Amygdala (tissue), 56 donors: ENCODE results near the gene ACE2.
"Not testable (repeated sequence)": the region's sequence is repeated elsewhere in the genome, so short reads cannot be mapped to it uniquely, and the experiment has no call there.

Experiments
- DNase-seq, 56 donors: peaks; one replicate each; lab custom pipeline; 2025; lab: John Stamatoyannopoulos, UW

Gene ACE2

DNA sequence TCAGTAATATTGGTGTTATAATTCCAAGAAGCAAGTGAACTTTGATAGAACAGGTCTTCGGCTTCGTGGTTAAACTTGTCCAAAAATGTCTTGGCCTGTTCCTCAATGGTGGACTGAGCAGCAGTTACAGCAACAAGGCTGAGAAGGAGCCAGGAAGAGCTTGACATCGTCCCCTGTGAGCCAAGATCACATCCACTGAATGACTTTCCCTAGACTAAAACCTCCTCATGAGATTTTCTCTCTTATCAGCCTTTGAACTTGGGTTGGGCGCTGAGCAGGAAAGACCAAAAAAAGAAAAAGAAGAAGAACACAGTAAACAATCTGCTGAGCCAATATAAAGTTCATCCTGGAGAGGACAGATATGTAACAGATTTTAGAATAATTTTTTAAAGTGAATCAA lies at the start of gene ACE2:
TSS of gene ACE2 (minus strand) at position 216 of the 400 bp plus-strand sequence. CDS start at position 167, 49 bp downstream.
- DNase-seq: no peak

DNA sequence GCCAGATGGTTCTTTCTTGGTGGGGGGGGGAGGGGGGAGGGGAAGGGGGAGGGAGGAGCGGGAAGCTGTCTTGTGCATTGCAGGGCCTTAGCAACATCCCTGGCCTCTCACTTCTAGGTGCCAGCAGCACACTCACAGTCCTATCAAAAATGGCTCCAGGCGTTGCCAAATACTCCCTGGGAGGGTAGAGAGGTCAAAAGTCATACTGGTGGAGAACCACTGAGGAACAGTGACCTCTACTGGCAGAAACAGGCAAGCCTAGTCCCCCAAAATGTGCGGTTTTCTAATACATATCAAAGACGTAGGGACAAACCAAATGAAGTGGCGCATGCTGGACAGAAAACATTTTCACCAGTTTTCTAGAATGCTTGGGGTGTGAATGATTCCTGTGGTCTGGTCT lies 46.8 kb upstream of the ACE2 start:
- DNase-seq: not testable (repeated sequence)

DNA sequence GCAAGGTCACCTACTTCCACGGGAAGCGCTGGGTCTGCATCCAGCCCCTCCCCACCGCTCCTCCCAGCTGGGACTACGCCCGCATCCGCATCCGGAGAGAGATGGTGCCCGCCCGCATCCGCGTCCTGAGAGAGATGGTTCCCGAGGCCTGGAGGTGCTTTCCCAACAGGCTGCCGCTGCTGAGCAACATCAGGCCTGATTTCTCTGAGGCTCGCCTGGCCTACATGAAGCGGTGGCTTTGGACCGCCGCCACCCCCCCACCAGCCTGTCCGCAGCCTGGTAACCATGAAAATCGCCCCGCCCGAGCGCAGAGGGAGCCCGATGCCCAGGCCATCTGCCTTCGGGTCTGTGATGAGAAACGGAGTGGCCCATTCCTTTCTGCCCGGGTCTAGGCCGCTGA lies 45.8 kb upstream of the ACE2 start:
- no peak for DNase-seq

DNA sequence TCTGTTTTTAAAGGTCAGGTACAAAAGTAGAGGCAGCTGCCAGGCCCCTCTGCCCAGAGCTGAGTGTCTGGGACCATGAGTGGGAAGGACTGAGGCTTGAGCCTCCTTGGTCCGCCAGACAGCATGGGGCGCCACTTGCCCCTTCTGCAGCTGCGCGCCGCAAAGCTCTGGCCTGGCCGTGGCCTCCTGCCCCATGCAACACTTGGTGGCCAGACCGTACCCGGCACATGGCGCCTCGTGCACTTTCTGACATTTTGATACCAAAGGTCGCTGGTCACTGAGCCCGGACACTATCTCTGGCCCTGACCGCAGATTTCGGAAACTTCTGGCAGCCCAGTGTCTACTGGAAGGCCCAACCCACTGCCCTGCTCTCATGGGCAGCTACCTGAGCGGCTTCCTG lies 45.3 kb upstream of the ACE2 start:
- no peak for DNase-seq

DNA sequence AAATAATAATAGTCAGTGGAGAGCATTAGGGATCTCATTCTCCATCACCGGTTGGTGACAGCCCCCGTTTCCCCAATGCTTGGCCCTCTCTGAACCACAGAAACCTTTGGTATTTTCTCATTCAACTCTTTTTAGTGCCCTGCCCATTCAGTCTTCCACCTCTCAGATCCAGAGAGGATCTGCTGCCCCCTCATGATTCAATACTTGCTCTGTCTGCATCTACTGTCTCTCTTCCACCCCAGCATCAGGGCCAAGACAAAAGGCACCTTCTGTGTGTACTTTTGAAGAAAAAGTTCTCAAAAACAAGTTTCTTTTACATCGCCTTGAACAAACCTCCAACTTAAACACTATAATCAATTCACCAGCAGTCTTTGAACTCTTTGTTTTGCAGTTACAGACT lies 44.5 kb upstream of the ACE2 start:
- no peak for DNase-seq

DNA sequence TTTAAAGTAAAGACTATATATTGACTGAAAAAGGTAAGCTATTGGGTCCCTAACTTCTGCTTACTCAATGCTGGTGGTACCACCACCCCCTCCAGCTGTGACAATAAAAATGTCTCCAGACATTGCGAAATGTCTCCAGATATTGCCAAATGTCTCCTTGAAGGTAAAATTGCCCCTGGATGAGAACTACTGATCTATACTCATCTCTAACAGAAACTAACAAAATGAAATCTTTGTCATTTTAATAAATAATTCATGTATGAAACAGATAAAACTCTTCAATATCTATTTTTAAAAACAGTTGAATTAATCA lies 43.8 kb upstream of the ACE2 start:
- DNase-seq: no peak

DNA sequence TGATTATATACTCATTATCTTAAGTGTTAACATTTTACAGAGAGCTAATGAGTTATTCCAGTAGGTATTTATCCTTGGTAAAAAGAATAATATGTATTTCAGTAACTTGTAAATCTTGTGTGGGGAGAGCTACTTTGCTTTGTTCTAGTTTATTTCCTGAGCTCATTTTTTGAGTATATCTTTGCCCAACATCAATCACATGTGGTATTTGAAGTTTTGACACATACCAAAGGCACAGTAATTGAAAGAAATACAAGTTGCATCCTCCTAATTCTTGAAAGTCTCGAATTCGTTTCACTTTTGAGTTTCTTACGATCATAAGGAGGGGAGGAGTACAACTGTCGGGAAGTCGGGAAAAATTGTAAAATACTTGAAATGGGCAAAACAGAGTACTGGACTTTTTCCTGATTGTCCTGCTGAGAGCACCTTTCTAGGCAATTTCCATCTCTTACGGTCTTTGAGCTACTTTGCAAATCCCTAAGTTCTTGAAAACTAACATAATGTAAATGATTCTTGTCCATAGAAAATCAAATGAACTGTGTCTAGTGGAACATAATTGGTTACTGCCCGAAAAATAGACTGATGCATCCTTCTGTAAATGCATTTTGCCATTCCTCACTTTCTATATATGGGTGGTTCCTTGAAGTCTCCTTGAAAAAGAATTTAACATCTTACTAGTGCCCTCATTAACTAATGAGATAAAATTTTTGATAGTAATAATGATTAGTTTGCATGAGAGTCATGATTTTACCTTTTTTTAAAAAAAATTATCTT lies 43.2 kb upstream of the ACE2 start:
- no peak for DNase-seq

DNA sequence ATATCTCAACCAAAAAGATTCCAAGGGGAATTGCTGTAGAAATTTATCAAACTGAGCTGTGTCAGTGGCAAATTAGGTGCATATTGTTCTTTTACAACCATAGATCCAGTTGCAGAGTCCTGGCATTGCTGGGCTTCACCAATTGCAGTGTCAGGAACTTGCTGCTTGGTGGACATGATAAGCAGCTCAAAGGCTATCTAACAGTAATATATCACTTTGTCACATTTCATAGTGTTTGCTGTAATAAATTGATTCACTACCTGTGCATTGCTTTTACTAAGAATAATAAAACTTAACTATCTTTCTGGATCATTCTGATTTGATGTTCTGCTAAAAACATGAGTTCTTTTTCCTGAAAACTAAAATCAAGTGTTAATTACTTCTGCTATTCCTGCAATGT lies 30.9 kb upstream of the ACE2 start:
- no peak for DNase-seq

DNA sequence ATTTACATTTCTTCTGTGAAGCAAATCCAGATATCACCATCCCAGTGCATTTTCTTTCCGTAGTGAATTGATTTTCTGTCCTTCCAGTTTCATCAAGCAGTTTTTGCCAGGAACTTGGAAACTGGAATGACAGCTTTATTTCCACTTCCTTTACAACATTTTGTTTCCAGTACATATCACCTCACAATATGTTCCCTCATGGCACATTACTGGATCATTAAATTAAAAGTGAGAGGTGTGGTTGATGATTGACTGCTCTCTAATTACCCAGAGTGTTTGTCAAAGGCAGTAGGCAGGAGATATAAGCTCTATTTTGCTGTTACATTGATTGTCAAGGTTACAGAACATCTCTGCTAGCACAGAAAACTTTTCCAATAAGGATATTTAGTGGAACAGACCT lies 22.3 kb upstream of the ACE2 start:
- DNase-seq: no peak

DNA sequence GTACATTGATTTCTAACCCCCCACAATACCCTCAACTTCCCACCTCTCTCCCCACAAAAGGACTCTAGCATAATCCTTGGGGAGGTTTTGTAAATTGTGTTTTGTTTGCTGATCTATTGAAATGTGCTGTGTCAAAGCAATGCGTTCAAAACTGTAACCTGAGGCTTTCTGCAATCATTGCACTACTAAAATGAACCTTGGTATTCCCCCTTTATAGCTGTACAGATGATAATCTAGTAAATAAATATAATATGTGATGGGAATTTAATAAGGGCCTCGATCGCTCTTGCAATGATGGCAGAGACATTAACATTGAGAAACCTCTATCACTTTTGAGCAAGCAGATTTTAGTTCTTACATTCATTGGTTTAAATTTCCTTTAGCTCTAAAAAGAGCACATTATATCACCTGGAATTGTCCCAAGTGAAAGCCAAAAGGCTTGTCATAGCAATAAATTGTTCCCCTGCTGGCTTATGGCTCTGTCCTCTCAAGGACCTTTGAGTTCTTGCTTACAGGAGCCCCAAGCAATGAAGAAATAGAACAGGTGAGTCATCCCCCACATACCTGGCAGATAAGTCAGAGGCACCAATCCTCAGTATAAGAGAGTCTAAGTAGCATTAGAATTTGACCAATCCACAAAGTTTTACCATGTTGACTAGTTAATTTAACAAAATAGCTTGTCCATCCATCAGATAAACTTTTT lies 18.4 kb upstream of the ACE2 start:
- no peak for DNase-seq

DNA sequence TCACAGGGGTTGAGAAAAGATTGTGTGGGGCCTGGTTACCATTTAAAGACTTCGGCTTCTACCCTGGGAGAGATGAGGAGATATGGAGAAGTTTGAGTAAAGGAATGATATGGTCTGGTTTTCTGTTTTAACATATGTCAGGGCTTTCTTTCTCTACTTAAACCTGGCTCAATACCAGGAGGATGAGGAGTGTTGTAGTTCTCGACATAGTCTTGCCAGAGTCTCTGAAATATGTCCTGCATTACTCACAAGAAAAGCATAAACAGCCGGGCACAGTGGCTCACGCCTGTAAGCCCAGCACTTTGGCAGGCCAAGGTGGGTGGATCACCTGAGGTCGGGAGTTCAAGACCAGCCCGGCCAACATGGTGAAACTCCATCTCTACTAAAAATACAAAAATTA lies 16.4 kb upstream of the ACE2 start:
- DNase-seq: no peak

DNA sequence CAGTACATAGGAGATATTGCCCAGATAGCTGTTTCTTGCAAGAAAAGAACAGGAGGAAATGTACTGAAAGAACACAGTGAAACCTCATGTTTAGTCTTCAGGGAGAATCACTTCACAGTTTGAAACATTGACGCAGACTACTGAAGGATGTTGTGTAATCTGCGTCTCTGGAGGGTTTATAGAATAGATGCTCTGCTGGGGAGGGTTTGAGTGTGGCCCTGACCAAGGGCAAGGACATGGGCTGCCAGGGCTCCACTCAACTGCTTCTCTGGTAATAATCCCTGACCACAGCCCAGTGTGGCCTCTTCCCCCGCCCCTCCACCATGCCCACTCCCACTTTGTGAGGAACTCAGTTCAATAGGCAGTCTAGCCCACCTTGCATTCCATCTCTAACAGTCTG lies 15.8 kb upstream of the ACE2 start:
- no peak for DNase-seq

DNA sequence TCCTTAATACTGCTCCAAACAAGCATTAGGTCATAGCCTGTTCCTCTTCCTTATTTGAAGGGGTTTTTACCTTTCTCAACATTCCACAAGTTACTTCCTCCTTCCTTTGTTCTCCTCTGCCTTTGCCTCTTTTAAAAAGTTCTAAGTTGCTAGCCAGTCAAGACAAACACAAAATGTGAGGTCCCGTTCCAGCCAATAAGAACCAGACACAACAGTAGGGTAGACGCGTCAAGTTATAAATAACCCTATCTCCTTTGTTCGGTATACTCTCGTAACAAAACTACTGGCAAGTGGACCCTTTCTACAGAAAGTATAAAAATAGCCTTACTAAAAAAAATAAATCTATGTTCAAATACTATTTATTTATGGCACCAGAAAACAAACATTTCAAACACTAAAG lies 6.3 kb upstream of the ACE2 start:
- DNase-seq: no peak

DNA sequence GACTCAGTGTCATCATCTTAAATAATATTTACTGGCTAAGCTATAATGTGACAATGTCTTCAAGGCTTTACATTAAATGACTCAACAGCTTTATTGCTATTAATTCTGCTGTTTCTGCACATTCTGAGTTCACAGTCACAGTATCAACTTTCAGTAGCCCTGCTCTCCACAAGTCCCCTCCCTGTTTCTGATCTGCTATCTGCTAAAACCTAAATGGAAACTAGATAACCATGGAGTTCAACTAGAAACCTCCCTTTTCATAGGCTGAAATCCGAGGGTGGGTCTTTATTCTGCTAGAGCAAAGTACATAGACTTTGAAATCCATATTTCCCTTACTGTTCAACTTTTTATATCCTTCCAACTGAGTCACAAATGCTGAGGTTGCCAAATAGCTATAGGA lies 5.4 kb upstream of the ACE2 start:
- DNase-seq: no peak

DNA sequence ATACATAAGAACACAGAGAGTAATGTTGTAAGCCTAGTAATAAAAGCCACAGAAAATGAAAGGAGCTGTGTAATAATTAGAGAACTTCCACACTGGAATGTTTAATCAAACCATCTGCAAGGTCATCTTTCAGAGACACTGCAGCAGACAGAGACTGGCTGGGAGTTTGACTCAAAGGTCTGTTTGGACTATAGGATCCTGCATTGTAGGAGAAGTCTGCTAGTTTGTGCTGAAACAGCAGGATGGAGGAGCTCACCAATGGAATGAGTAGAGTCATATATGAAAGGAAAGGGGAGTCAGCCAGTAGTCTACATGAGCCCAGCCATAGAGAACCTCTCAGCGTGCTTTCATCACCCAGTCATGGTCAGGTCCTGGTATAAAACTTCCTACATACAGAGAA lies 4.5 kb upstream of the ACE2 start:
- DNase-seq: no peak

DNA sequence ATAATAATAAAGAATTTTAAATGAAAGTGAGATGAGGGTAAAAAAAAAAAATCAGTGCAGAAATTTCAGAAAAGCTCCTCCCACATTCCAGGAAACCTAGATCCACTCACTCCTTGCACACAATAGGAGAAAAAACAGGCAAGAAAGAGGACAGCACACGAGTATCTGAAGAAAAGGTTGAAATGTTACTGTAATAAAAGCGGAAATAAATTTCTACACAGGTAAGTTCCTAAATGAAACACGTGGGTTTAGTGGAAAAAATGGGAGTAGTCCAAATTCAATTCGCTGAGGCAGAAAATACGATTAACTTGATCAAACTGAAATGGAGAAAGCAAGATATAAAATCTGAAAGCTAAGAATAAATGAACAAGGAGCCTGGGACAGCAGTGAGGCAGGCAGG lies 2.0 kb upstream of the ACE2 start:
- no peak for DNase-seq

DNA sequence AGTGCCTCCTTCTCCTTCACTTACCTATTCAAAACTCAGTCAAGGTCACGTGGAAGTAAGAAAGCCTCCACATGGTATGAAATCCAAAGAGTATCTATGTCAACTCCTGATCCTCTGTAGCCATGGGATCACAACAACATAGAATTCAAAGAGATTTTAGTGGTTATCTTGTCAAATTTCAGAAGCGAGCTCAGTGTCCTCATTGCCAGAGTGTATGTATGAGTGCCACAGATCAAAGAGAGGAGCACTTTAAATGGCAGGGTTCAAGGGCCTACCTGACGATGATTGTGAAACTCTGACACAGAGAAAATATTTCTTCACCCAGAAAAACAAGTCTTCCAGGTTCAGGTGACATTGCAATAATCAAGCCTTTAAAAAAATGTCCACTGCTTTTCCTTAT lies 1.2 kb upstream of the ACE2 start:
- no peak for DNase-seq

DNA sequence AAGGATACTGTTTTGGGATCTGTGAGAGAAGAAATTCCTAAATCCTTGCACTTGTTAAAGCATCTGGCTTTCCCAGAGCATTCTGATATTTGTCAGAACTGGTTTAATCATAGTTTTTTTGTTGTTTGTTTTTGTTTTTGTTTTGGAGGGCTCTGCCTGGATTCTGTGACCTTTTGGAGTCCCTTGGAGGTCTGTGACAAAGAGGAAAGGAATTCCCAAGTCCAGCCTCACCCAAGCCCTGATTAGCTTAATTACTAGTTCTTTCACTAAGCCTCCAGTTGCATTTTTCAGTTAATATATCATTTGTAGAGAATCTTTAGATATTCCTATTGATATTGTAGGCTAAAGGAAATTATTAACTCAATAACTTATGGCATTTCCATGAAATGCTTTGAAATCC lies 711 bp downstream of the ACE2 start:
- DNase-seq: no peak

DNA sequence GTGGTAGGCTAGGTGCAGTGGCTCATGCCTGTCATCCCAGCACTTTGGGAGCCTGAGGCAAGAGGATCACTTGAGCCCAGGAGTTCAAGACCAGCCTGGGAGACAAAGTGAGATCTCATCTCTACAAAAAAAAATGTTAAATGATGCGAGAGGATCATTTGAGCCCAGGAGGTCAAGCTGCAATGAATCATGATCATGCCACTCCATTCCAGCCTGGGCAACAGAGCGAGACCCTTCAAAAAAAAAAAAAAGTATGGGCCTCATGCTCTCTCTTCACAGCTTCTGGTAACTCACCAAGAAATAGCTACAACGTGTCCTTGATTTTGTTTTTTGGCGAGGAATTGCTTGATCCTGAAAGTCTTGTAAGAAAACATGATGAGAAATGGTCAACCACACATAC lies 1.3 kb downstream of the ACE2 start:
- DNase-seq: no peak

DNA sequence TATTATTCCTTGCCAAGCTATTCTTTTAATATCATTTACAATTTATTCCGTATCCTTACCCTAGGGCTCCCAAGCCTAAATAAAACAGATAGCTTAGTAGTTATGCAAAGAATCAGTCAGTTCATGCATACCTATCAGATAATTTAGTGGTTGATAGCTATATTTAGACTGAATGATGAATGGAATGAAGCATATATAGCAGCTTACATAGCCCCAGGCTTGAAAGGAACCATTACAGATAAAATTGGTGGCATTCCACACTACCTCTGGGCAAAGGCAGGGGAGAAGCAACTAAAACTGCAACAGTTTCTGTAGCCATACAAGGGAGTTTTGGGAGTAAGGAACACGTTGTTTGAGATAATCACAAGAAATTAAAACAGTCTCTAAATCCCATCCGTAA lies 2.7 kb downstream of the ACE2 start:
- no peak for DNase-seq

DNA sequence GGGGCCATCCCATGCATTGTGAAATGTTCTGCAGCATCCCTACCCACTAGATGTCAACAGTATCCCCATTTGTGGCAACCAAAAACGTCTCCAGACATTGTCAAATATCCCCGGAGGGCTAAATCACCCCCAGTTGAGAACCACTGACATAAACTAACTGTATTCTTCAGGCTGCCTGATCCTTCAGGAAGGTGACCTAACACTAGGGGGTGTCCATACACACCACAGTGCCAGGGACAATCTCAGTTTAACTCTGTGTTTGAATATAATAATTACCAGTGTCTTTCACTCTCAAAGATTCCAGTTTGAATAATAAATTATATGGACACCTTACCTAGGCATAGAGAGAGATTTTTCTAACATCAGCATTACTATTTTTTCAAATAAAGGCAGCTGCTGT lies 6.4 kb downstream of the ACE2 start:
- DNase-seq: no peak
